ENCODE results near the gene ADARB2.

The ADARB2 gene

GRCh38 chr10:1515780-1516491 lies 221.4 kb downstream of the ADARB2 start:
- no peak for DNase-seq

GRCh38 chr10:1515121-1515779 lies 222.1 kb downstream of the ADARB2 start:
- DNase-seq = no peak

- DNase-seq = no peak
Measured at GRCh38 chr10:1514681-1515080, 222.6 kb downstream of the ADARB2 start.

DNA sequence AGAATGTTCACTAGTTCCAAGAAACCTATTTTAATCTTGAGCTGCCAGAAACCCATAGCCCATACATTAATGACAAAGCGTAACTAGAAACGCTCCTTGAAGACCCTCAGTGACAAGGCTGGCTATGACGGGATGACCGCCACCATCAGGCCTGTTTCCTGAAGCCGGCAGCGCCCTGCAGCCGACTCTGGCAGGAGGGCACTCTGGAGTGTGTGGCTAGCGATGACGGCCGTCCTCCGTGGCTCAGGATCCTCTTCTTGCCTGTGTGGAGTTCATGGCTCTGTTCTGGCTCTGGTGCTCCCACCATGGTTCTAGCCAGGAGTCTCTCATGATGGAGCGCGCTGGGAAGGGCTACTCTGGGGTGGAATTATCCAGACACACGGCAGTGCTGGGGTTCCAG lies 224.1 kb downstream of the ADARB2 start:
- DNase-seq = no peak

DNA sequence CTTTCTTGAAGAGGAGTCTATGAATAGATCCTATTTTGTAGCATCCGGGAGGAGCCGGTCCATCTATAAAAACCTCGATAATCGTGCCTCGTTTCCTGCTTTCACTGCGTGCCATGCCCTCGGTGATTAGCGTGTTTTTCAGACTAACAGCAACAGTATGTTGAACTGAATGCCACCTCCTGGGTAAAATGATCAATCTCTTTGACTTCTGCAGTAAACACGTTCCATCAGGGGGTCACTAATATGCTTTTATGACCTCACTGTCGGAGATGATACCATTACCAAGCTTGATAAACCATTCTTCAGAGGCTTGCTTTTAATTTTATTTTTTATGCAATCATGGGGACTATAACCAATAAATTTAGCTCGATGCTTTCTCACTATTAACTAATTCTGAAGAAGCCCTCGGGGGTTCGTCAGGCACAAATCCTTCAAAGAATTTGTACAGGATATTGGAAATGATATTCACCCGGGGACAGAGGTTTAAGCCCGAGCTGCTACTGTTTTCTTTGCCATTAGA lies 228.3 kb downstream of the ADARB2 start:
- DNase-seq = no peak

GRCh38 chr10:1508096-1508495 lies 229.2 kb downstream of the ADARB2 start:
- DNase-seq = no peak

- DNase-seq = no peak
Measured at GRCh38 chr10:1507436-1507835, 229.9 kb downstream of the ADARB2 start.

GRCh38 chr10:1504940-1505339 lies 232.4 kb downstream of the ADARB2 start:
- DNase-seq = no peak

DNA sequence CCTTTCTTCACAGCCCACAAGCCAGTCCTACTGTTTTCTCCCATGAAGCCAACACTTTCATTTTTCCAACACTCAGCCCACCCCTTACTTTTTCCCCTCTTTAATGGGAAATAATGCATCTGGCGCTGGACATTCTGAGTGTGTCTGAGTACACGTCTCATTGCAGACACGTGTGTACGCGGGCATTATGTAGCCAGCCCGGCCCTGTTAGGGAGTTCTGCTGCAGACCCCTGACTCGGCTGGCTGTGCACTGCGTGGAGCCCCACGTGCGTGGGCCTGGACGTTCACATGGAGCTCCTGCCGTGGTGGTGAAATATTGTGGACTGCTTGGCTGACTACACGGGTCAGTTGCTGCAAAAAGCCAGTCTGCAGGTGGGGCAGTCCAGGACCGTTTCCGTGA lies 233.0 kb downstream of the ADARB2 start:
- DNase-seq = no peak

DNA sequence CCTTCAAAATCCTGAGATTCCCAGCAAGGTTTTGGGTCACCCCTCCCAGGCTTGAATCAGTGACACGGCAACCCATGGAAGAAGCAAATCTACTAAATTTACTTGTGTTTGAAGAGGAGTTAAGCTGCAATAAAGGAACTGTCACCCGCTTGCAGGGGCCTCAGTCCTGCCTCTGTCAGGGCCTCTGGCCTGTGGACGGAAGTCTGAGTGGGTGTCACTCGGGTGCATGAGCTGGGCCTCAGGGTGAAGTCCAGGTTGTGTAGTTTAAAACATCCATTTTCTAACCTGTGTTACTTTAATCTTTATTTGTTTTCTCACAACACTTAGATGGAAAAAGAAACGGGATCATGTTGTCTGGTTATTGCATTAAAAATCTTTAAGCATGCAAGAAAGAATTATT lies 234.9 kb downstream of the ADARB2 start:
- no peak for DNase-seq

GRCh38 chr10:1499359-1499957 lies 237.9 kb downstream of the ADARB2 start:
- no peak for DNase-seq

DNA sequence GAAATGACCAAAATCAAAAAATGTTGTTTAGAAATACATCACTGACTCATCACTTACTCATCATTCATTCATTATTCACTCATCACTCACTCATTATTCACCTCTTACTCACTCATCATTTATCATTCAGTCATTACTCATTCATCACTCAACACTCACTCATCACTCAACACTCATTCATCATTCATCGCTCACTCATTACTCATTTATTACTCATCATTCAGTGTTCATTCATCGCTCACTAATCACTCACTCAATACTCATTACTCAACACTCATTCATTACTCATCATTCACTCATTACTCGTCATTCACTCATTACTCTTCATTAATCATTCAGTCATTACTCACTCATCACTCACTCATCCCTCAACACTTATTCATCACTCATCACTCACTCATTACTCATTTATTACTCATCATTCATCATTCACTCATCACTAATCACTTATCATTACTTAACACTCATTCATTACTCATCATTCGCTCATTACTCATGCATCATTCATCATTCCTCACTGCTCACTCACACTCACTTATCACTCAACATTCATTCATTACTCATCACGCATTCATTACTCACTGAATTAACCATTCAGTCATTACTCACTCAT lies 238.5 kb downstream of the ADARB2 start:
- no peak for DNase-seq

DNA sequence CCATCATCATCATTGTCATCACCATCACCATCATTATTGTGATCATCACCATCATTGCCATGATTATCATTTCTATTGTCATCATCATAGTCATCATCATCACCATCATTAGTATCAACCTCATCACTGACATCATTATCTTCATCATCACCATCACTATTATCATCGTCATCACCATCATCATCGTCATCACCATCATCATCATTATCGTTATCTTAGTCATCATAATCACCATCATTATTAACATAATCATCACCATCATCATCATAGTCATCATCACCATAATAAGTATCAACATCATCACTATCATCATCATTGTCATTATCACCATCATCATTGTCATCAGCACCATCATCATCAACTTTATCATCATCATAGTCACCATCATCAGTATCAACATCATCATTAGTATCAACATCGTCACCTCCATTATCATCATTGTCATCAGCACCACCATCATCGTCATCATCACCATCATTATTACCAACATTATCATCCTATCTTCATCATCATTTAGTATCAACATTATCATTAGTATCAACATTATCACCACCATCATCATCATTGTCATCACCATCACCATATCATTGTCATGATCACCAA lies 241.3 kb downstream of the ADARB2 start:
- DNase-seq = no peak

- DNase-seq = no peak
Measured at GRCh38 chr10:1492641-1493040, 244.7 kb downstream of the ADARB2 start.

- DNase-seq = no peak
Measured at GRCh38 chr10:1491901-1492300, 245.4 kb downstream of the ADARB2 start.

DNA sequence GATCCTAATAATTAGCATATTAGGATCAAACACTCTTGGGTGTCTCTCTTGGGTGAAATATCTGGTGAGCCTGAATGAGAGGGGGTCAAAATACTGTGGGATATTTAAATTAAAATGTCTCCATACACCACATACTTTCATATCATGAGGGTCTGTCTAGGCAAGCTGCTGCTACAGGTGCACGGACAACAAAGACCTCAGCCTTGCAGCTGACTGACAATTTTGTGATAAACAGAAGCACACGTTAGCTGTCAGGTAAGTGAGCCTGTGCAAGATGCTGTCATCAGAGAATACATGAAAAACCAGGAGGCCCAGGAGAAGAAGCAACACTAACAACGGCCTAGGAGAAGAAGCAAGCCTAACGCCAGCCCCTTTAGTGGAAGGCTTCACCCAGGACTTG lies 247.5 kb downstream of the ADARB2 start:
- no peak for DNase-seq

- DNase-seq = no peak
Measured at GRCh38 chr10:1488970-1489548, 248.3 kb downstream of the ADARB2 start.

GRCh38 chr10:1486841-1487687 lies 250.3 kb downstream of the ADARB2 start:
- DNase-seq = no peak

GRCh38 chr10:1485357-1485756 lies 252.0 kb downstream of the ADARB2 start:
- DNase-seq = no peak

- no peak for DNase-seq
Measured at GRCh38 chr10:1483826-1484225, 253.5 kb downstream of the ADARB2 start.

GRCh38 chr10:1483246-1483645 lies 254.1 kb downstream of the ADARB2 start:
- DNase-seq = peak; percentile 58

- no peak for DNase-seq
Measured at GRCh38 chr10:1477578-1477977, 259.7 kb downstream of the ADARB2 start.
